Left renal pelvis (tissue), 4 donors: ENCODE measurements around the gene IMPA2. TPM values are rescaled to one million over a fixed set of nuclear protein-coding genes. Genes with fewer than 3 reads are reported as not detected.

Source experiments
- DNase-seq, 4 donors: peaks; one replicate each; pipeline ENCODE4 v3.0.0-alpha.2; 2013; ENCODE audit warnings: low read depth in 4 of 4, low spot score in 3 of 4
- polyA plus RNA-seq, 4 donors: library from polyadenylated mRNA; unstranded; fragments of 120-200 nt; gene quantifications; one replicate each; pipeline ENCODE4 v1.2.1, GENCODE V29; 2013; ENCODE audit not compliant: insufficient read length in 4 of 4

The IMPA2 gene
- polyA plus RNA-seq, 4 donors: 8.7 to 105 (median 81.7) TPM

DNA sequence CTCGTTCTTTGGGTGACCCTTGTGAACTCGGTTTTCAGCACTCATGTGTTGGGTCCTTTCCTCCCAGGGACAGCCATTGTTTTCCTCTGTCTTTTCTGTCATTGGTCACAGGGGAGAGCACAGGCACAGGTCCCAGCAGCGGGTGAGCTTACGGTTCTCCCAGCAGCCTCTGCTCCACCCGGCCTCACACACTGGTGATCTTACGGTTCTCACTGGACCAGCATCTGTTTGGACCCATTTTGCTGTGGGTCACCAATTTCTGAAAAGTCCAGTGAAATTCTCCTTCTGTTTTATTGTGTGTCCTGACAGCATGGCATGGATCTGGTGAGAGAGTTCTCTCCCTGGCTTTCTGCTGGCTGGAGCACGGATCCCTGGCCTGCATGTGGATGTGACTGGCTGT, 62.5 kb downstream of the IMPA2 start:
- no peak for DNase-seq

DNA sequence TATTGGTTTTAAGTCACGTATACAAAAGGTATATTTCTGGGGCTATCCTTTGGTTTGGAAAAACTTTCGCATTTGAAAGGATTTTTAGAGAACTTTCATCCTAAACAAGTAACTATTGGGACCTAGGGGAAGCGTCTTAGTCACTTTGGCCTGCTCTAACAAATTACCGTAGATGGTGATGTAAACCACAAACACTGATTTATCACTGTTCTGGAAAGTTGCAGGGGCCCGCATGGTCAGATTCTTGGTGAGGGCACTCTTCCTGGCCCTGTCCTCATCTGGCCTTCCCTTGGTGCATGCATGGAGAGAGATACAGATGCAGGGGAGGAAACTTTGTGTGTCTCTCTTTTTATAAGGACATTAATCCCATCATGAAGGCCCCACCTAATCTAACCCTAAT, 63.3 kb downstream of the IMPA2 start:
- no peak for DNase-seq

DNA sequence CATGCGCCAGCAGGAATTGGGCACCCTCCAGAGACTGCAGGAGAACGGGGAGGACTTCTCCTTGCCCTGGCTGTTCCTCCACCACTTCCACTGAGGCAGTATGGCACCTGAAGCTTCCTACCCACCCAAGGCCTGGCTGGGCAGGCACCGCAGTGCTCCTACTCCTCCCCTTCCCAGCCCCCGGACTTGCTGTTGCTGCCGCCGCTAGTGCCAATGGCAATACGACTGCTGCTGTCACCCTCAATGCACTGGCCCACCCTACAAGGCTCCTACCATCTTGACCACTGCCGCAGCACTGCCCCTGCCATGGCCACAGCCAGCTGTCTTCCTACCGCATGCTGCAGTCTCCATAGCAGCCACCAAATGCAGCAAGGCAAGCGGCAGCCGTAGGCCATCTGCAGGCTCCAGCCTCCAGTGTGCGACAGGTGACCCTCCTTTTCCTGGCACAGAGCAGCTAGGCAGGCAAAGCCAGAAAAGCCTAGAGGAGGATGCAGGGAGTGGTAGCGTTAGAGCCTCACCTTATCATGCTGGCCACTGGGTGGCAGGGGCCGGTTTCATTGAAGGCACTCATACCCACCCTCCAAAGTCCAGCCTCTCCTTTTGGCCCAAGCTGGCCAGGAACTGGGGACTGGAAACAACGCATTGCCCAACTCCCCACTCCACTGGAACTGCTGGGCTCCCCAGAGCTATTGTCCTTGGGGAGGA, 64.9 kb downstream of the IMPA2 start:
- no peak for DNase-seq

DNA sequence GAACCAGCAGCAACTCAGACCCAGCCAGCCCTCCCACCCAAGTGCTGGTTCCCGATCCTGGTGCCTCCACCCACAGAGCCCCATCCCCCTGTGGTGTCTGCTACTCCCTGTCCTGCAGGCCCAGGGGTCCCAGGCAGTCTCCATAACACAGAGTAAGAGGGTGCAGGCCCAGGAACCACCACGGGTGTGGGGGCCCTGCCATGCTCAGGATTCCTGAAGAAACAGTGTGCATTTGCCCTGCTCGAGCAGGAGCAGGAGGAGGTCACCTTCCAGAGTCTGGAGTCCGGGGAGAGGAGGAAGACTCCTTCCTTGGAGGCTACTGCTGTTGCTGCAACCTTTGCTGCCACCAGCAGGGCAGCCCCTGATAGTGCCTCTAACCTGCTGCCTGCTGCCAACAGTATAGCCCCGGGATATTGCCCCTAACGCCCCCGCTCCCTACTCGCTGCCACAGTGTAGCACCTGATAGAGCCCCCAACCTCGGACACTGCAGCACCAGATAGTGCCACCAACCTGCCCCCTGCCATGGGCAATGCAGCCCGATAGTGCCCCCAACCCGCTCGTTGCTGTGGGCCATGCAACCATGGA, 65.5 kb downstream of the IMPA2 start:
- no peak for DNase-seq

DNA sequence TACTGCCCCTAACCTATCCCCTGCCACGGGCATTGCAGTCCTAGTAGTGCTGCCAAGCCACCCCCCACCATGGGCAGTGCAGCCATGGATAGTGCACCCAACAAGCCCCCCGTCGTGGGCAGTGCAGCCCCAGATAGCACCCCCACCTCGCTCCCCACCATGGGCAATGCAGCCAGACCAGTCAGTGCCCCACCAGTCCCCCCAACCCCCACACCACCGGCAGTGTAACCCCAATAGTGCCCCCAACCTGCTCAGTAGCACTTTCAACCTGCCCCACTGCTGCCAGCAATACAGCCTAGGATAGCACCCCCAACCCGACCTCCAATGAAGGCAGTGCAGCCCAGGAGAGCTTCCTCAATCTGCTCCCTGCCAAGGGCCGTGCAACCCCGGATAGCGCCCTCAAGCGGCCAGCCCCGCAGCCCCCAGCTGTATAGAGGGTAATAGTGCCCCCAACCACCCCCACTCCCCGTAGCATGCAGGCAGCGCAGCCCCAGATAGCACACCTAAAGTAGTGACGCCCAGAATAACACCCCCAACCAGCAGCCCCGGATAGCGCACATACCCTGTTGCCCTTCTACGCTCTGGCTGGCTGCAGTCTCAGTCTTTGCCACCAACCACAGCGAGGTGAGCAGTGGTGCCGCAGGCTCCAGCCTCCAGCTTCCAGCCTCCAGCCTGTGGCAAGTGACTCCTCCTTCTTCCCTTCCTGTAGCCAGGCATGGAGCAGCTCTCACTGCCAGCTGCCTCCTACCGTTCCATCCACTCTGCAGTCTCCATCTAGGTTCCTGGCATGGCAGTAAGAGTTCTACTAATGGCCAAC, 66.9 kb downstream of the IMPA2 start:
- no peak for DNase-seq

DNA sequence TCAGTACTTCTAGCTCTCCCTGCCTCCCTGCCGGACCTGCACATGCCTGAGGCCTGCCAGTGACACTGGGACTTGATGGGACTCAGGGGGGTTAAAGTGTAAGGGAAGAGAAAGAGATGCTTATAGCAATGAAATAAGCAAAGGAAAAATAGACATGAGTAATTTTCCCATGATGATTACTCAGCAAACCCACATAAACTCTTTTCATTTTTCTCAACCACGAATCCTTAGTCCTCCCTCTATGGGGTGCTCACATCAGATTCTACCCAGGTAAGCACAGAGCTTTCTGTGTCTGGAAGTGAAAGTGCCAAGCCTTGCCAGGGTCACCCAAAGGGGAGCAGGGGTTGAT, 67.5 kb downstream of the IMPA2 start:
- DNase-seq: no peak

DNA sequence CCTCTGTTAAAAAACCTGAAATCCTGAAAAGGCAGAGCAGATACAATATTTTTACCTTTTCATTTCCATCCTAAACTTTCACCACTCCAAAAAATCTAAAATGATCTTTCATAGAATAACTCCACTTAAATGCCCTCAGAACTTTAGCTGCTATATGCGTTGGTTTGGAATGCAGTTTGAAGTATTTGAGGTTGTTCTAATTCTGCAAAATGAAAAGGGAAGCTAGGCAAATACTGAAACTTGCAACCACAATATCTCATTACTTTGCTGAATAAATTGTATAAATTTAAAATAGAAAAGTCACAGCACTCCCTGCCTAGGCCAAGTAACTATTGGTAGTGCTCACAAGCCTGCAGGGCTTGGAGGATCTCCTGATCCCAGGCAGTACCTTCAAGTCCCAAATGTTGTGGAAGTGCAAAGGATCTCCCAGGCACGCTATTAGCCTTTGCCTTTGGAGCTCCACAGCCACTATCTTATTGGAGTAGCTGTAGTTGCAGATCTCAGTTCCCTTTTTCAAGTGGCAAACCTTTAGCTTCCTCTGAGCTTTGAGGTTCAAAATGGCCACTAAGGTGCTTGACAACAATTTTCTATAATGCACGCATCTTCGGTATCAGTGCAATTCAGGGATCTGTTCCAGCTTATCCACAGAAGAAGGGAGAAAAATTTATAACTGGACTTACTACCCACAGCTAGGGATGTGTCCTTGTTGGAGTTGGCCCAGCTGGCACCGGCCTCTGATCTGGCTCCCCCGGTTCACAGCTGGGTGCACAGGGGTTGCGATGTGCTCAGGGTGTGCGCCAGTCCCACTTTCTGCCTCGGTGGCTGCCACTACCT, 68.9 kb downstream of the IMPA2 start:
- no peak for DNase-seq

DNA sequence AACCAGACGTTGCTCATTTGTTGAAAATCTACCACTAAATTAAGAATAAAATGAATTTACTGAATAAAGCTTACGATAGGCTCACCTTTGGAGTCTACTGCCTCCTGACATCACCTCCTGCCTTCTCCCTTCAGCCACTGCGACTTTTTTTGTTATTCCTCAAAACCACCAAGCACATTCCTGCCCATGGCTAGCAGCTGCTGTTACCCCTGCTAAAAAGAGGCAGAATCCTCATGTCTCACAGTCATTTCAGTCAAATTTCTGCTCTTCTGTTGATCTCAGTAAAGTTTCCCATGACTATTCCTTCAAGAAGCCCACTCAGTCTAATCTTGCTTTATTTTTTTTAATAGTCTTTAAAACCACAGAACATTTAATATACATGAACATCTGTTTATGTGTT, 71.6 kb downstream of the IMPA2 start:
- DNase-seq: no peak

DNA sequence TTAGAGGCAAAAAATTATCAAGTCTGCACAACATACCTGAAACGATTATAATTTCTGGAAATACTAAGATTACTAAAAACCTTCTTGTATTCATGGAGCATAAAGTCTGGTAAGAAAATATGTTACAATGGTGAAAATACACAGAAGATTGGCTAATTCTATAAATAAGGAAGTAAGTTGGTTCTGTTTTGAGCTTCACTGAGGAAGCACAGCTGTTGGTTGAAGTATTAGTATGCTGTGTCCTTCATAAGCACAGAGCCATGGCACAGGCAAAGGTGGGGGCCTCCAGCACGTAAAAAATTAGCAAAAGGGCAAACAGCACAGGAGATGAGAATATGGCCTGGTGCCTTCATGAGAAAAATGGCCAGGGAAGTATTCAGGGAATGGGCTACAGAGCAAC, 72.0 kb downstream of the IMPA2 start:
- DNase-seq: no peak

DNA sequence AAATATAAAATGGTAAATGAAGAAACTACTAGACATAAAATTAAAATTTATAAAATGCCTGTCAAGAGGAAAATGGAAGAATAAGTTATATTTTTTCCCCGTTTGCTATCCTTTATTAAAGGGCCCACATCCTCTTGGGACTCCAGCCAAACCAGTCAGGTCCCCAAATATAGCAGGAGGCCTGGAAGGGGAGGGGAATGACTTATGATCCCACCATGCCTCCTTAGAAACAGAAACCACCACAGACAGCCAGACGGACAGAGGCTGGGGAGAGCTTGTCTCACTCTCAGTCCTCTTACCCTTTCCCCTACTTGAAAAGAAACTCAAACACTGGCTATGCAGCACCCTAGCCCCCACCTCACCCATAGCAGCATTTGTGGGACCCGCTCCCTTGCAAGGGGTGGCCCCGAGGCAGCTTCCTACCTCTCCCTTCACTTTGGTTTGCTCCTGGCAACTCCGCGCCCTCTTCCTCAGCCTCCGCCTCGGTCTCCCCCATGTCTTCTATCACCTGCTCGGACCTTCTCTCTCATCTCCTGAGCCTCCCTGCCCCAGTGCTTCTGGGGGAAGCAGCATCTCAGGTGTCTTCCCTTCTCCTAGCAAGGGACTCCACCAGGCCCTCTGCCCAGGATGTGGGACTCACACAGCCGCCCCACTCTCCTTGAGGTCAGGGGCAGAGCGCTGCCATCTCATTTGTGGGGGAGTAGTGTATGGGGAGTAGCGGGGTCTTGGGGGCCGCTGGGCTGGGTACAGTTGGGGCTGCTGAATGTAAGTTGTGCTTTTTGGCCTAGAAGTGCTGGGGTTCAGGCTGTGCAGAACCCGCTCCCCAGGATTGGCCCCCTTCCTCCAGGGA, 75.0 kb downstream of the IMPA2 start:
- no peak for DNase-seq

DNA sequence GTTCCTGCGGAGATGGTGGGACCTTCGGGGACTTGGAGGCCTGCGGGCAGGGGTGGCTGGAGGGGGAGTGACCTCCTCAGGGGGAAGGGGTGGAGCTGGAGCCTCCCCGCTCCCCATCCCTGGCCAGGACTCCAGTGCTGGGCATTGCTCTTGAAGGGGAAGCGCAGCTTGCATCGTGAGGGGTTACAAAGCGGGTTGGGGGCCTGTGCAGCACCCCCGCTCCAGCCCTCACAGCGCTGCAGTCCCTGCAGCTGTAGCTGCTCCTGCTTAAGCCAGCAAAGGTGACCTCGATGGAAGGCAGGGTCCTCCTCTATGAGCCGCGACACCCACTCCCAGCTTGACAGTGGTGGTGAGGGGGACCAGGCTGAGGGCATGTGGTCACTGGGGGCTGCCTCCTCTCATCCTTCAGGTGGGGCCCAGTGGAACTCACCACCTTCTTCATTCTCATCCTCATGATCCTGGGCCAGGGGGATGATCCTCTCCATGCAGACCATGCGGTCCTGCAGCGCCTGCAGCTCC, 75.6 kb downstream of the IMPA2 start:
- DNase-seq: no peak

DNA sequence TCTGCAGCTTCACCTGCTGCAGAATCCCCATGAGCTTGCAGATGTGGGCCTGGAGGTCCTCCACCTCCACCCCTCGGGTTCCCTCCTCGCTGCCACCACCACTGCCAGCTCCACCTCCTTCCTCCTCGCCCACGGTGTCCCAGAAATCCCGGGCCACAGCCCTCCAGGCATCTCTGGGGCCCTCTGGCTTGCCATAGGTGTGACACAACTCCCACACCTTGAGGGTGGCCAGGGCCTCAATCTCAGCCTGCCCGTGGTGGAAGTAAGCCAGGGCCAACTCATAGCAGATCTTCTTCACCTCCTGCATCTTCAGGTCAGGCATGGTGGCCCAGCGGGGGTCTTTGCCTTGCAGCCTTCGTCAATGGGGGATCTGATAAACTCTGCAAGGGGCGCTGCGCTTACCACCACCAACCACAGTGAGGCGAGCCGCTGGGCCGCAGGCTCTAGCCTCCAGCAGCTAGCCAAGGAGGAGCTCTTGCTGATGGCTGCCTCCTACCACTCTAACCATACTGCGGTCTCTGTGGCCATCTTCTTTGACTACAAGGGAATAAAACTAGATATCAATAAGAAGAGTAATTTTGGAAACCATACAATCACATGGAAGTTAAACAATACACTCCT, 76.2 kb downstream of the IMPA2 start:
- DNase-seq: no peak

DNA sequence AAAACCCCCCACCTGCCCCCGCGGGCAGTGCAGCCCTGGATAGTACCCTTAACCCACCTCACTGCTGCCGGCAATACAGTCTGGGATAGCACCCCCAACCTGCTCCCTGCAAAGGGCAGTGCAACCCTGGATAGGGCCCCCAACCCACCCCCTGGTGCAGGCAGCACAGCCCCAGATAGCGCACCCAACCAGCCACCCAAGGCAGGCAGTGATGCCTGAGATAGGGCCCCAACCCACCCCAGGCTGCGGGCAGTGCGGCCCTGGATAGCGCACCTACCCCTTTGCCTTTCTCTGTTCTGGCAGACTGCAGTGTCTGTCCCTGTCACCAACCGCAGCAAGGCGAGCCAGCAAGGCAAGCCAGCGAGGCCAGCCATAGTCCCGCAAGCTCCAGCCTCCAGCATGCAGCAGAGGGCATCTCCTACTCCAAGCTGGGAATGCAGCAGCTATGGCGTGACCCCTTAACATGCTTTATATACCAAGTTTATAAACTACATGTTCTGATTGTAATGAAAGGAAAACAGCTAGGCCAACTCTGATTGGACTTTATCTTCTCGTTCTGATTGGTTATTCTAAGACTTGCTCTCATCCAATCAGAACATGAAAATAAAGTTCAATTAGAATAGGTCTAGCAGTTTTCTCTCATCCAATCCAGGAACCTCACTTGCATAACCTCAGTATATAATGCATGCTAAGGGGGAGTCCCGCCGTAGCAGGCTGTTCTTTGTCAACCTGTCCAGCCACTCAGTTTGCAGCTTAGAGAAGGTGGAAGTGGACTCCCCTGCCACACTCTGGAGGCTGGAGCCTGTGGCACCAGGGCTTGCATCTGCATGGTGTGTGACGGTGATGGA, 78.3 kb downstream of the IMPA2 start:
- no peak for DNase-seq

DNA sequence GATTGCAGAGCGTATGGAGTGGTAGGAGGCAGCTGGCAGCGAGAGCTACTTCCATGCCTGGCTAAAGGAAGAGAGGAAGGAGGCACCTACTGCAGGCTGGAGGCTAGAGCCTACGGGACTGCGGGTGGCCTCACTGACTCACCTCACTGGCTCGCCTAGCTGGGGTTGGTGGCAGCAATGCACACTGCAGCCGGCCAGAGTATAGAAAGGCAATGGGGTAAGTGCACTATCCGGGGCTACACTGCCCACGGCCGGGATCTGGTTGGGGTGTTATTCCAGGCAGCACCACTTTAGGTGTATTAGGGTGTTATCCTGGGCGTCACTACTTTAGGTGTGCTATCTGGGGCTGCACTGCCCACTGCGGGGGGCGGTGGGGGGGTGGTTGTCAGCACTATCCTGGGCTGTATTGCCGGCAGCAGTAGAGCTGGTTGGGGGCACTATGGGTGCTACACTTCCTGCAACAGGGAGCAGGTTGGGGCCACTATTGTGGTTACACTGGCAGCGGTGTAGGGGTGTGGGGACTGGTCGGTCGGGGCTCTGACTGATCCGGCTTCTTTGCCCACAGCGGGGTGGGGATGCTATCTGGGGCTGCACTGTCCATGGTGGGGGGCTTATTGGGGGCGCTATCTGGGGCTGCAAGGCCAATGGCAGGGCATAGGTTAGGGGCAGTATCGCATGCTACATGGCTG, 79.0 kb downstream of the IMPA2 start:
- no peak for DNase-seq

DNA sequence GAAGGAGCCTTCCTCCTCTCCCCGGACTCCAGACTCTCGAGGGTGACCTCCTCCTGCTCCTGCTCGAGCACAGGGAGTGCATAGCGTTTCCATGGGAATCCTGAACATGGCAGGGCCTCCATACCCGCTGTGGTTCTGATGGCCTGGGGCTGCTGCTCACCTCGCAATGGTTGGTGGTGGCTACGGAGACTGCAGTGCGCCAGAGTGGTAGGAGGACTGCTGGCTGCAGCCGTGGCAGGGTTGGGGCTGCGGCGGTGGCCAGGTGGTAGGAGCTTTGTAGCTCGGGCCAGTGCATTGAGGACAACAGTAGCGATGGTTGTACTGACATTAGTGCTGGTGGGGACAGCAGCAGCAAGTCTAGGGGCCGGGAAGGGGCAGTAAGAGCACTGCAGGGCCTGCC, 80.4 kb downstream of the IMPA2 start:
- no peak for DNase-seq

DNA sequence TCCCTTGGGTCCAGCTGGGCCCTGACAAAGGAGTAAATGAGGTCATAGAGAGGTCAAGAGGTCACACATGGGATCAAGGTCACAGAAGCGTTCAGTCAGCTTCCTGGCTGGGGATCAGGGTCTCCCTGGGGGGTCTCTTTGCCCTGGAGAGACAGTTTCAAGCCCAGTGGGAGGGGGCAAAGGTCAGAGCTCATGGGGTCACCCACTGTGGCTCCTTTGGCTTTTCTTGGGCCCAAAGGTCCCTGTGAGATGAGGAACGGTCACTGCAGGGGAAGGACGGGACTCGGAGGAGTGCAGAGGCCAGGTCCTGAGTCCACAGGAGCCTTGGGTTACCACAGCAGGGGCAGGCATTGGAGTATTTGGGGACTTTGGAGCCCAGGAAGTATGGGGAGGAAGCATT, 81.7 kb downstream of the IMPA2 start:
- no peak for DNase-seq

DNA sequence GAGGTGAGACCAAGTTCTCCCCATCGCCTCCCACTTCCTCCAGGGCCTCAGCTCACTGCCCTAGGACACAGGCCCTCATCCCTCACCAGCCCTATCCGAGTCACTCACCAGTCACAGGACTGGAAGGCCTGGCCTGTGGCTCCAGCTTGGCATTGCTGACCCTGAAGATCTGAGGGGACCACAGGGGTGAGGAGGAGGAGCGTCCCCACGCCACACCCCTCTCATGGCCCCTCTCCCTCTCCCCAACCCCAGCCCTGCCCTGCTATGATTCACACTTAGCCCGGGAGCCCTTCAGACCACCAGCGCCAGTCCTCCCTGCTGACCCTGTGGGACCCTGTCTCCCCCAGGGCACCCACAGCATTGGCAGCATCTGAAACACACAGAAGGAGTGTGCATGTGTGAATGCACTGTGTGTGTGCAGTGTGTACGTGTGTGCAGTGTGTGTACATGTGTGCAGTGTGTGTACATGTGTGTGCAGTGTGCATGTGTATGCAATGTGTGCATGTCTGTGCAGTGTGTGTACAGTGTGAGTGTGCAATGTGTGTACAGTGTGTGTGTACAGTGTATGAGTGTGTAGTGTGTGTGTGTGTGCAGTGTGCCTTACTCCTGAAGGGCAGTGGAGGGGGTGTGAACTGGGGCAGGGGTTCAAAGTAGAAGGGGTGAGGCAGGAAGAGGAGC, 82.9 kb downstream of the IMPA2 start:
- DNase-seq: no peak

DNA sequence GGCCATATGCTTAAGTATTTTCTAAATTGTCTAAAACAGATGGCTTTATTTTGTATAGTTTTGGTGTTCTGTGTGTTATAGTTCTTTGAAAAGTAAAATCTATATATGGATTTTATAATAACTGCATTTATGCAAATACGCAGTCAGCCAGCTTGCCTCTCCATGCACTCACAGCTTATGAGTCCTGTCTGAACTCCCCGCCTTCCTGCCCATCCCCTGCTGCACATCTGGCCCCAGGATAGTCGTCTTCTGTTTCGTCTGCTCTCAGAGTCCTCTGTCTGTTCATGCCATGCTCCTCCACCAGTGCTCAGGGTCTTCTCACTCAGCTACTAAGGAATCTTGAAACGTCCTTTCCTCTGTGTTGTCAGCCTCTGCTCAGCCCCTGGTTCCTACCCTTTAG, 84.1 kb downstream of the IMPA2 start:
- DNase-seq: no peak
